ENCODE results near the gene TCF25.
A peak's percentile ranks its signal among the peaks of the same experiment; 100 is the strongest.

Gene TCF25

GRCh38 chr16:89837014-89837546 lies 36.3 kb upstream of the TCF25 start:
- DNase-seq (ENCODE audit: insufficient read length) (no peak), FAIRE-seq (no peak)
- TF ChIP-seq POLR2AphosphoS5 (IDR thresholded peaks at IDR 0.05; ENCODE audit: low read depth, low read length), result no peak

GRCh38 chr16:89841275-89841674 lies 32.1 kb upstream of the TCF25 start:
- no peak for FAIRE-seq
- no peak for DNase-seq (ENCODE audit: insufficient read length)
- TF ChIP-seq TAF1 (IDR thresholded peaks at IDR 0.05; ENCODE audit: borderline replicate concordance, low read depth, low read length), result no peak
- TF ChIP-seq POLR2AphosphoS5 (IDR thresholded peaks at IDR 0.05; ENCODE audit: low read depth, low read length), result no peak
- TF ChIP-seq POLR2A (IDR thresholded peaks at IDR 0.05; ENCODE audit: low read depth, low read length), result no peak

GRCh38 chr16:89842471-89843408 lies 30.7 kb upstream of the TCF25 start:
- TF ChIP-seq POLR2A (IDR thresholded peaks at IDR 0.05; ENCODE audit: low read depth, low read length) (no peak), TAF1 (IDR thresholded peaks at IDR 0.05; ENCODE audit: borderline replicate concordance, low read depth, low read length) (no peak)
- DNase-seq (ENCODE audit: insufficient read length) (no peak), FAIRE-seq (no peak)

- TF ChIP-seq TAF1 (IDR thresholded peaks at IDR 0.05; ENCODE audit: borderline replicate concordance, low read depth, low read length) (no peak), POLR2A (IDR thresholded peaks at IDR 0.05; ENCODE audit: low read depth, low read length) (no peak), POLR2AphosphoS5 (IDR thresholded peaks at IDR 0.05; ENCODE audit: low read depth, low read length) (no peak)
- no peak for FAIRE-seq
- DNase-seq (ENCODE audit: insufficient read length), result no peak
Observed at GRCh38 chr16:89843409-89844350, 29.7 kb upstream of the TCF25 start.

- no peak for FAIRE-seq
- TF ChIP-seq POLR2AphosphoS5 (IDR thresholded peaks at IDR 0.05; ENCODE audit: low read depth, low read length) (no peak), POLR2A (IDR thresholded peaks at IDR 0.05; ENCODE audit: low read depth, low read length) (no peak), TAF1 (IDR thresholded peaks at IDR 0.05; ENCODE audit: borderline replicate concordance, low read depth, low read length) (no peak)
- no peak for DNase-seq (ENCODE audit: insufficient read length)
Observed at GRCh38 chr16:89844739-89845339, 28.6 kb upstream of the TCF25 start.

GRCh38 chr16:89845417-89845816 lies 28.0 kb upstream of the TCF25 start:
- FAIRE-seq (peak; percentile 17), DNase-seq (ENCODE audit: insufficient read length) (peak; percentile 54)
- TF ChIP-seq TAF1 (IDR thresholded peaks at IDR 0.05; ENCODE audit: borderline replicate concordance, low read depth, low read length) (no peak), POLR2AphosphoS5 (IDR thresholded peaks at IDR 0.05; ENCODE audit: low read depth, low read length) (no peak), POLR2A (IDR thresholded peaks at IDR 0.05; ENCODE audit: low read depth, low read length) (no peak)

GRCh38 chr16:89847051-89847939 lies 26.1 kb upstream of the TCF25 start:
- no peak for DNase-seq (ENCODE audit: insufficient read length)
- TF ChIP-seq POLR2A (IDR thresholded peaks at IDR 0.05; ENCODE audit: low read depth, low read length) (no peak), POLR2AphosphoS5 (IDR thresholded peaks at IDR 0.05; ENCODE audit: low read depth, low read length) (no peak), TAF1 (IDR thresholded peaks at IDR 0.05; ENCODE audit: borderline replicate concordance, low read depth, low read length) (no peak)
- FAIRE-seq, result no peak

GRCh38 chr16:89847940-89848297 lies 25.5 kb upstream of the TCF25 start:
- DNase-seq (ENCODE audit: insufficient read length), result no peak
- TF ChIP-seq TAF1 (IDR thresholded peaks at IDR 0.05; ENCODE audit: borderline replicate concordance, low read depth, low read length), result no peak
- no peak for TF ChIP-seq POLR2AphosphoS5 (IDR thresholded peaks at IDR 0.05; ENCODE audit: low read depth, low read length)
- no peak for TF ChIP-seq POLR2A (IDR thresholded peaks at IDR 0.05; ENCODE audit: low read depth, low read length)
- FAIRE-seq, result no peak

GRCh38 chr16:89848974-89849373 lies 24.4 kb upstream of the TCF25 start:
- TF ChIP-seq POLR2AphosphoS5 (IDR thresholded peaks at IDR 0.05; ENCODE audit: low read depth, low read length) (no peak), TAF1 (IDR thresholded peaks at IDR 0.05; ENCODE audit: borderline replicate concordance, low read depth, low read length) (no peak), POLR2A (IDR thresholded peaks at IDR 0.05; ENCODE audit: low read depth, low read length) (no peak)
- DNase-seq (ENCODE audit: insufficient read length), result no peak
- no peak for FAIRE-seq

GRCh38 chr16:89853306-89853993 lies 19.9 kb upstream of the TCF25 start:
- DNase-seq (ENCODE audit: insufficient read length) (no peak), FAIRE-seq (no peak)
- TF ChIP-seq POLR2AphosphoS5 (IDR thresholded peaks at IDR 0.05; ENCODE audit: low read depth, low read length), result no peak
- TF ChIP-seq TAF1 (IDR thresholded peaks at IDR 0.05; ENCODE audit: borderline replicate concordance, low read depth, low read length), result no peak
- TF ChIP-seq POLR2A (IDR thresholded peaks at IDR 0.05; ENCODE audit: low read depth, low read length), result no peak
